H1 (cell line): ENCODE measurements around the gene CACNA1D. TPM values are rescaled to one million over a fixed set of nuclear protein-coding genes. Genes with fewer than 3 reads are reported as not detected.

Experiments
- CTCF ChIA-PET: fragments of 300-600 bp; sonication (Branson Sonifier 250); formaldehyde crosslinking; loops from one replicate; lab custom pipeline; 2021; ENCODE audit not compliant: partially characterized antibody; lab: Charles Lee
- POLR2A ChIA-PET: fragments of 300-600 bp; sonication (Branson Sonifier 250); formaldehyde crosslinking; loops from one replicate; lab custom pipeline; 2021; ENCODE audit warnings: inconsistent platforms; ENCODE audit not compliant: partially characterized antibody; lab: Charles Lee
- DNase-seq, 2 experiments: peaks; one replicate each; pipeline versions ENCODE4 v3.0.0 to v3.0.0-alpha.2; 2010 to 2022; ENCODE audit warnings: low spot score in 2 of 2, low read depth in 1 of 2, mixed read lengths in 1 of 2
- FAIRE-seq: peaks from 2 replicates; lab custom pipeline; 2011; peaks lifted over from hg19 to GRCh38; lab: Jason Lieb, UNC
- H2AFZ ChIP-seq: 2 replicates; pipeline ENCODE4 v1.8.1; 2012; ENCODE audit warnings: low read length, inconsistent platforms
- H2AK5ac ChIP-seq: 2 replicates; pipeline ENCODE4 v1.6.1; 2013; ENCODE audit warnings: low read depth, low read length
- H2BK120ac ChIP-seq: replicated peaks from 2 replicates; pipeline ENCODE3; 2013; ENCODE audit warnings: low read depth, low read length, inconsistent platforms
- H2BK12ac ChIP-seq: 2 replicates; pipeline ENCODE4 v1.6.1; 2013; ENCODE audit warnings: low read depth, low read length
- H2BK15ac ChIP-seq: 2 replicates; pipeline ENCODE4 v1.6.1; 2013; ENCODE audit warnings: low read length
- H2BK20ac ChIP-seq: 2 replicates; pipeline ENCODE4 v1.6.1; 2013; ENCODE audit warnings: low read length
- H2BK5ac ChIP-seq: 2 replicates; pipeline ENCODE4 v1.6.1; 2013; ENCODE audit warnings: low read depth, low read length
- H3K14ac ChIP-seq: 2 replicates; pipeline ENCODE4 v1.6.1; 2013; ENCODE audit warnings: inconsistent platforms; ENCODE audit not compliant: insufficient read length
- H3K18ac ChIP-seq: 2 replicates; pipeline ENCODE4 v1.6.1; 2013; ENCODE audit warnings: low read length; ENCODE audit errors: extremely low read depth
- H3K23ac ChIP-seq: 2 replicates; pipeline ENCODE4 v1.6.1; 2013; ENCODE audit warnings: inconsistent platforms; ENCODE audit not compliant: insufficient read length
- H3K23me2 ChIP-seq: 2 replicates; pipeline ENCODE4 v1.6.1; 2013; ENCODE audit warnings: low read depth, low read length
- H3K27ac ChIP-seq: 2 replicates; pipeline ENCODE4 v1.6.1; 2011; ENCODE audit warnings: low read depth, low read length, inconsistent platforms
- H3K27me3 ChIP-seq, 4 experiments: replicated peaks in 1 of 4; 1 replicate in 1 of 4; 2 replicates in 3 of 4; pipeline versions ENCODE4 v1.6.1 to v1.8.1; 2011 to 2013; ENCODE audit warnings: low read length in 3 of 4, mild to moderate bottlenecking in 3 of 4, inconsistent platforms in 2 of 4, mixed read lengths in 2 of 4, moderate library complexity in 1 of 4; ENCODE audit not compliant: control insufficient read depth in 3 of 4, insufficient read depth in 3 of 4; ENCODE audit errors: extremely low read depth in 1 of 4
- H3K36me3 ChIP-seq, 4 experiments: 2 replicates each; pipeline versions ENCODE4 v1.6.1 to v1.8.1; 2011 to 2013; ENCODE audit warnings: mild to moderate bottlenecking in 4 of 4, low read length in 3 of 4, moderate library complexity in 2 of 4, control low read depth in 1 of 4, inconsistent platforms in 1 of 4; ENCODE audit not compliant: insufficient read depth in 4 of 4, control insufficient read depth in 2 of 4
- H3K4ac ChIP-seq: replicated peaks from 2 replicates; pipeline ENCODE3; 2013; ENCODE audit warnings: low read length, low read depth, mixed read lengths, inconsistent platforms; ENCODE audit not compliant: insufficient read length
- H3K4me1 ChIP-seq, 4 experiments: replicated peaks in 1 of 4; 1 replicate in 1 of 4; 2 replicates in 3 of 4; pipeline versions ENCODE4 v1.6.1 to v1.8.1; 2011 to 2013; ENCODE audit warnings: low read length in 3 of 4, inconsistent platforms in 2 of 4, mixed read lengths in 1 of 4; ENCODE audit not compliant: insufficient read depth in 4 of 4, control insufficient read depth in 3 of 4
- H3K4me2 ChIP-seq, 2 experiments: 2 replicates each; pipeline versions ENCODE4 v1.6.1 to v1.8.1; 2011 to 2013; ENCODE audit warnings: low read depth in 2 of 2, low read length in 2 of 2, control low read depth in 1 of 2, inconsistent platforms in 1 of 2, mild to moderate bottlenecking in 1 of 2; ENCODE audit not compliant: insufficient read depth in 1 of 2
- H3K4me3 ChIP-seq, 4 experiments: fragments of 200-600, 300-600 bp in 1 of 4; sonication (generic), shearing (Covaris generic), sonication (Bioruptor Twin) in 1 of 4; 2 replicates each; pipeline versions ENCODE4 v1.5.1 to v1.8.1; 2011 to 2016; ENCODE audit warnings: low read length in 4 of 4, low read depth in 3 of 4, control low read depth in 2 of 4, inconsistent platforms in 2 of 4, mild to moderate bottlenecking in 2 of 4, mixed read lengths in 1 of 4, moderate library complexity in 1 of 4; ENCODE audit not compliant: insufficient read depth in 2 of 4; ENCODE audit errors: extremely low read depth in 1 of 4
- H3K56ac ChIP-seq: replicated peaks from 2 replicates; pipeline ENCODE3; 2013; ENCODE audit warnings: low read depth, mild to moderate bottlenecking, mixed read lengths, low read length, inconsistent platforms; ENCODE audit not compliant: insufficient read length
- H3K79me1 ChIP-seq: 2 replicates; pipeline ENCODE4 v1.6.1; 2013; ENCODE audit warnings: low read depth, low read length, control low read depth
- H3K79me2 ChIP-seq, 2 experiments: 2 replicates each; pipeline versions ENCODE4 v1.6.1 to v1.8.1; 2012 to 2013; ENCODE audit warnings: low read length in 2 of 2, mild to moderate bottlenecking in 2 of 2, inconsistent platforms in 1 of 2; ENCODE audit not compliant: insufficient read depth in 2 of 2, control insufficient read depth in 1 of 2
- H3K9ac ChIP-seq, 4 experiments: replicated peaks in 1 of 4; 1 replicate in 1 of 4; 2 replicates in 3 of 4; pipeline versions ENCODE4 v1.6.1 to v1.8.1; 2011 to 2013; ENCODE audit warnings: low read depth in 3 of 4, low read length in 3 of 4, control low read depth in 2 of 4, mild to moderate bottlenecking in 2 of 4, moderate library complexity in 2 of 4, inconsistent platforms in 1 of 4; ENCODE audit errors: extremely low read depth in 1 of 4
- H3K9me3 ChIP-seq, 2 experiments: 2 replicates each; pipeline versions ENCODE4 v1.6.1 to v1.8.1; 2012 to 2013; ENCODE audit warnings: mild to moderate bottlenecking in 2 of 2, moderate library complexity in 2 of 2, control low read depth in 1 of 2, inconsistent platforms in 1 of 2, low read depth in 1 of 2, low read length in 1 of 2, mixed read lengths in 1 of 2; ENCODE audit not compliant: insufficient read depth in 2 of 2
- H4K20me1 ChIP-seq, 2 experiments: replicated peaks in 1 of 2; 2 replicates each; pipeline versions ENCODE3 to v1.8.1; 2011 to 2013; ENCODE audit warnings: inconsistent platforms in 2 of 2, low read length in 2 of 2, mild to moderate bottlenecking in 1 of 2; ENCODE audit not compliant: insufficient read depth in 2 of 2, control insufficient read depth in 1 of 2
- H4K5ac ChIP-seq: 2 replicates; pipeline ENCODE4 v1.6.1; 2013; ENCODE audit warnings: low read length, low read depth, mixed read lengths, inconsistent platforms; ENCODE audit not compliant: insufficient read length
- H4K8ac ChIP-seq: 2 replicates; pipeline ENCODE4 v1.8.0; 2013; ENCODE audit warnings: mild to moderate bottlenecking, moderate library complexity, low read length, inconsistent platforms; ENCODE audit not compliant: insufficient read depth; ENCODE audit errors: extremely low read depth
- H4K91ac ChIP-seq: replicated peaks from 2 replicates; pipeline ENCODE3; 2013; ENCODE audit warnings: low read length, mixed read lengths, inconsistent platforms; ENCODE audit not compliant: insufficient read length
- HDAC6 ChIP-seq: IDR thresholded peaks from one replicate; pipeline ENCODE4 v1.7.1; 2012; ENCODE audit warnings: low read depth, mild to moderate bottlenecking, inconsistent platforms, low read length, moderate library complexity
- MAFK ChIP-seq: IDR thresholded peaks from 2 replicates; pipeline ENCODE4 v1.6.1; 2012; ENCODE audit warnings: low read depth, mild to moderate bottlenecking, improper control_type of control experiment, low read length
- NANOG ChIP-seq: IDR thresholded peaks from 2 replicates; pipeline ENCODE4 v1.6.1; 2011; ENCODE audit warnings: low read length, low read depth, mild to moderate bottlenecking, inconsistent platforms; ENCODE audit not compliant: insufficient read depth, poor library complexity, severe bottlenecking
- SP1 ChIP-seq: IDR thresholded peaks from 2 replicates; pipeline ENCODE4 v1.6.1; 2011; ENCODE audit warnings: low read depth, low read length
- TBP ChIP-seq: IDR thresholded peaks from 2 replicates; pipeline ENCODE4 v1.6.1; 2011; ENCODE audit warnings: low read depth, low read length, improper control_type of control experiment
- WGBS, 2 experiments: shearing (Covaris generic) in 1 of 2; methylation state at CpG; one replicate each; pipeline versions ENCODE4 v1.1.6 to v1.1.7; 2013 to 2015; ENCODE audit warnings: low lambda C conversion rate in 2 of 2, mixed read lengths in 2 of 2, inconsistent platforms in 1 of 2, low coverage in 1 of 2, missing lambda C conversion rate in 1 of 2; ENCODE audit not compliant: insufficient replicate concordance in 2 of 2, insufficient coverage in 1 of 2, insufficient read length in 1 of 2; ENCODE audit errors: extremely low coverage in 1 of 2, missing lambda C conversion rate in 1 of 2; 5-methylcytosine and 5-hydroxymethylcytosine counted together
- polyA plus RNA-seq, 7 experiments: library from polyadenylated mRNA; depleted of rRNA in 3 of 7; stranded (reverse) in 5 of 7; unstranded in 2 of 7; fragments of >200 nt in 5 of 7; fragments of 200-250 nt in 2 of 7; gene quantifications; 1 replicate in 5 of 7; 2 replicates in 1 of 7; 4 replicates in 1 of 7; pipeline versions ENCODE4 v1.2.1 to v1.2.3, GENCODE V29; 2011 to 2013; ENCODE audit warnings: missing spikeins in 2 of 7, mixed read lengths in 2 of 7
- total RNA-seq: library from RNA; stranded (reverse); fragmentation: NEBNext Ultra II Directional; extraction: Animal tissue kit (Norgen Biotek cat#: 25700); gene quantifications from 2 replicates; pipeline ENCODE4 v1.2.1, GENCODE V29; 2021

CACNA1D gene
- total and polyA plus RNA-seq, 2 of the 8 experiments (the other 6 are each of a cell fraction or from before 2014, with no cell fraction given) = 2.0 to 2.9 TPM

- no peak for FAIRE-seq
- Histone ChIP-seq H2AFZ (no peak overlapping the region), H4K91ac (no peak overlapping the region), H3K4me3 (no peak overlapping the region), H2BK120ac (no peak overlapping the region), H3K27ac (no peak overlapping the region), H2BK5ac (no peak overlapping the region), H3K23ac (no peak overlapping the region), H3K4me1 (no peaks in the 10 kb centered on the region), H3K14ac (no peak overlapping the region), H3K23me2 (no peaks in the 10 kb centered on the region), H3K4me2 (no peak overlapping the region), H2BK12ac (no peak overlapping the region), H2BK20ac (no peak overlapping the region), H3K9ac (no peak overlapping the region), H4K20me1 (no peaks in the 10 kb centered on the region), H3K18ac (no peak overlapping the region), H3K56ac (no peak overlapping the region), H4K5ac (no peak overlapping the region), H3K36me3 (no peaks in the 10 kb centered on the region), H3K9me3 (no peaks in the 10 kb centered on the region), H2BK15ac (no peak overlapping the region), H3K79me1 (no peaks in the 10 kb centered on the region)
- CTCF ChIA-PET = interaction anchor here (1.8 kb wide), 1 partner anchor 14 kb away, joined by 5 read pairs; no protein-coding TSS in a partner anchor
- TF ChIP-seq SP1 = no peak
- no peak for TF ChIP-seq TBP
- TF ChIP-seq MAFK = no peak
- TF ChIP-seq NANOG = no peak
- no peak for TF ChIP-seq HDAC6
- TF ChIP-seq, all 59 proteins: peak for 0
- H3K79me2 ChIP-seq = no peaks in the 10 kb centered on the region
- H4K8ac ChIP-seq = no peak overlapping the region
- DNase-seq = peak in 1 of 2 experiments; percentile 1
- POLR2A ChIA-PET = no interaction called here
- H3K4ac ChIP-seq = no peak overlapping the region
- no peak overlapping the region for H2AK5ac ChIP-seq
- H3K27me3 ChIP-seq = no peaks in the 10 kb centered on the region
- WGBS, 2 experiments = 97% methylated on average over 8 of the region's 8 CpGs; no CpG with 5 or more reads in 1 of the 2 experiments
Measured at GRCh38 chr3:53590606-53591005, 96.2 kb downstream of the CACNA1D start.
